ENCODE results near the gene NSUN3.
"Not testable (repeated sequence)": the region's sequence is repeated elsewhere in the genome, so short reads cannot be mapped to it uniquely, and the experiment has no call there.

The NSUN3 gene

GRCh38 chr3:94062513-94063404 is at the start of gene NSUN3, which contains the start of gene DHFR2:
Gene NSUN3, plus strand, starts transcription at chr3:94063061. Its CDS starts 66 bp downstream, at chr3:94063127.
Gene DHFR2, minus strand, starts transcription at chr3:94062916. Its CDS starts 1,405 bp downstream, at chr3:94061511.
- DNase-seq: peak; percentile 97 to 98

- no peak for DNase-seq
These were observed 47.8 kb upstream of the NSUN3 start for GRCh38 chr3:94015025-94015424.

- DNase-seq: no peak
These were observed 43.2 kb upstream of the NSUN3 start for GRCh38 chr3:94019659-94020058.

- no peak for DNase-seq
These were observed 42.6 kb upstream of the NSUN3 start for GRCh38 chr3:94020293-94020692.

- no peak for DNase-seq
These were observed 38.5 kb upstream of the NSUN3 start for GRCh38 chr3:94024385-94024784.

GRCh38 chr3:94026623-94027022 is 36.2 kb upstream of the NSUN3 start:
- DNase-seq: no peak

DNA sequence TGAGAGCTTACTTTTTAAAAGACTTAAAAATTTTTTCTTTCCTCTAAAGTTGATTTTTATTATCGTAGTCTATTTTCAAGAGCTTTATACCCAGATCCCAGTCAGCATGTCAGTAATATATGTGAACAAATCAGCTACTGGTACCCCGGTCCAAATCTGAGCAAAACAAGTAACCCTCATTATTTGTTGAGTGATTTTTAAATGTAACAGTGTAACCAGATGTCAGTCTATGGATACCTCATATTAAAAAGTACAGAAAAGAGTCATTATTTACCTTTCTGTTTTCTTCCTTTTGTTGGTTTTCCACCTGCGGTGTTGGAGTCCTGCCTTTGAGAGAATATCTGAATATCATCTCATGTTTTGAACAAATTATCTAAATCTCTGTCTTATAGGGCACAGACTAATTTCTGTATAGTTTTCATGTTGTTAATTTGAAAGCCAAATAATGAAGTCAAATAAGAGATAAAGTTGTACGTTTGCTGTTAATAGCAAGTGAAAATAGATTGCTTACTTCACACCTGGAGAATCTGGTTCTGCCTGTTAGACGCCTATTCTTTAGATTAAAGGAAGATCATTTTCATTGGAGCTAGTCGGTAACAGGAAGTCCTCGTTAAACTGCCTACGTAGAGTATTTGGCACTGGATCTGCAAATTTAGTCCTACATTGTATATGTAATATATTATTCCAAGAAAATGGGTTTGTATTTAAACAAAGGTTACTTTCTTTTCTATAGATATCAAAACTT is 34.6 kb upstream of the NSUN3 start, which contains the start of gene STX19:
Gene STX19, minus strand, starts transcription at position 505 of the 745 bp plus-strand sequence. CDS start 13,328 bp downstream, outside the sequence.
- DNase-seq: peak; percentile 68 to 76

GRCh38 chr3:94036909-94037507 is 25.9 kb upstream of the NSUN3 start:
- DNase-seq: no peak

GRCh38 chr3:94043285-94043684 is 19.6 kb upstream of the NSUN3 start:
- DNase-seq: no peak

GRCh38 chr3:94044100-94044936 is 18.5 kb upstream of the NSUN3 start:
- DNase-seq: not testable (repeated sequence)

- DNase-seq: no peak
These were observed 16.3 kb upstream of the NSUN3 start for GRCh38 chr3:94046533-94046932.

DNA sequence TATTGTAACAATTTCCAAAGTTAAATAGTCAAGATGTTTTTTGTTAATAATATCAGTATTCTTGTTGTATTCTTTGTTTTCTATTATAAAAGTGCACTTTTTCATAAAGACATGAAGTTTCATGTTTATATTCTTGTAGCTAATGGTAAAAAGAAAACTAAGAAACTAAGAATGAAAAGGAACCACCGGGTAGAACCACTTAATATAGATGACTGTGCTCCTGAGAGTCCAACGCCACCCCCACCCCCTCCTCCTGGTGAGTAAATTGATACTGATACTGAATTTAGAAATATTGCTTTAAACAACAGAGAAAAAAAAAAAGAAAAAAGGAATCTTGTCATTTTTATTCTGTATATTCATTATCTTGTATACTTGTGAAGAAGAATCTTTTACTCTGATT is 13.6 kb upstream of the NSUN3 start:
- no peak for DNase-seq

- DNase-seq: no peak
These were observed 12.3 kb upstream of the NSUN3 start for GRCh38 chr3:94050546-94050945.

DNA sequence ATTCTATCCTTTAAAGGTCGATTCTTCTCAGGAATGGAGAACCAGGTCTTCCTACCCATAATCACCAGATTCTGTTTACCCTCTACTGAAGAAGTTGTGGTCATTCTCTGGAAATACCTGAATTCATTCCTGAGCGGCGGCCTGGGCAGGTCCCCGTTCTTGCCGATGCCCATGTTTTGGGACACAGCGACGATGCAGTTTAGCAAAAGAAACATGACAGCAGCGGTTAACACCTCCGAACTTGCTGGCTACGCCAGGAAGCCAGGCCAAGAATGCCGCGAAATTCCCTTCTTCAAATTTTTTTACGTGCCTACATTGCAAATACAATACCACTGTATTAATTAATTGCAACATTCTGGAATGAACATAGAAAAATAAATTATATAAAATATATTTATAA is 1.6 kb upstream of the NSUN3 start:
- no peak for DNase-seq

GRCh38 chr3:94063496-94064119 is 747 bp downstream of the NSUN3 start:
- DNase-seq: no peak

GRCh38 chr3:94064243-94064860 is 1.5 kb downstream of the NSUN3 start:
- no peak for DNase-seq

DNA sequence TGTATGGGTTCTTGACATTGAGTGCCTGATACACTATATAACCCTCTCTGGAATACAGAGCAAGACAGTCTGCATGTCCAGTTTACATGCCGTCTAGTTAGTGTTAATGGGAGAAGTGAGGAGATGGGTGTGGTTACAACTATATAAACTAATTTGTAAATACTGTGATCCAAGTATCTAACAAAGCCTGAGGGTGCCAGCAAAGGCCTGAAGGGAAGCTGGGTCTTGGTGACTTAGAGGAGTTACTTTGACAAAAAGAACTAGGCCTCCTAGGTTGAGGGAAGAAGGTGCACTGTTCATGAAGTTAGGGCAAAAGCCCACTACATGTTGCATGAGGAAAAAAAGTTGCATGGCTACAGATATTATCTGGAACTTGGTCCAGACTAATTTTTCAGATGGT is 2.3 kb downstream of the NSUN3 start:
- no peak for DNase-seq

- DNase-seq: no peak
These were observed 3.1 kb downstream of the NSUN3 start for GRCh38 chr3:94065819-94066480.

GRCh38 chr3:94066506-94067500 is 3.9 kb downstream of the NSUN3 start:
- DNase-seq: no peak

Data from NCI-H1930 (cell line).